Measurements from ENCODE around the gene USP17L10.
"Not testable (repeated sequence)": the region's sequence is repeated elsewhere in the genome, so short reads cannot be mapped to it uniquely, and the experiment has no call there.

DNA sequence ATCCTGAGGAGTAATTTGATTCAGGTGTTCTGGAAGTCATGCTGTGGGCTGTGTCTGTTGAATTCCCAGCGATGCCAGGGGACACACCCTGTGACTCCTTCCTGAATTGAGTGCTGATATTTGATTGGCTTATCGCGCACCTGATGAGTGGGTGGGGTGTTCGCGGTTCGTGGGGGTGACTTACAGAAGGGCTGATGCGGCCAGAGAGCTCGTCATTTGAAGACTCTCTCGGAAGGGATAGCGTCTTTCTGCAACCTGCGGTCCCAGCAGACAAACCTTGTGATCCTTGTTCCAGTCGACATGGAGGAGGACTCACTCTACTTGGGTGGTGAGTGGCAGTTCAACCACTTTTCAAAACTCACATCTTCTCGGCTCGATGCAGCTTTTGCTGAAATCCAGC, 14.1 kb downstream of the USP17L10 start, which contains the start of gene USP17L13:
- not testable (repeated sequence) for TF ChIP-seq EZH2 (IDR thresholded peaks at IDR 0.05; ENCODE audit: insufficient read depth, poor library complexity, severe bottlenecking); EZH2phosphoT487 (IDR thresholded peaks at IDR 0.05; ENCODE audit: insufficient read depth, low read depth)
